K562 (cell line): Measurements from ENCODE around the gene VWA1. TPM values are rescaled to one million over a fixed set of nuclear protein-coding genes. Genes with fewer than 3 reads are reported as not detected.

Experiments used
- ATF4 ChIP-seq: fragments of 450-650 bp; formaldehyde crosslinking; IDR thresholded peaks from 2 replicates; pipeline ENCODE4 v1.4.0; 2022; ENCODE audit warnings: mild to moderate bottlenecking, moderate library complexity
- CBFB ChIP-seq: sonication (generic); formaldehyde crosslinking; IDR thresholded peaks from 2 replicates; pipeline ENCODE4 v1.4.0; 2020; ENCODE audit warnings: mild to moderate bottlenecking, missing genetic modification reagents
- CREM ChIP-seq: IDR thresholded peaks from 2 replicates; pipeline ENCODE4 v1.6.1; 2014; ENCODE audit warnings: antibody characterized with exemption, low read depth
- CXXC5 ChIP-seq: fragments of 250-450 bp; sonication (Bioruptor Pico); IDR thresholded peaks from 2 replicates; pipeline ENCODE4 v1.8.0; 2022; ENCODE audit warnings: inconsistent platforms, mild to moderate bottlenecking, moderate library complexity
- E2F1 ChIP-seq: sonication (generic); formaldehyde crosslinking; IDR thresholded peaks from 2 replicates; pipeline ENCODE4 v1.8.1; 2023; ENCODE audit warnings: mild to moderate bottlenecking, missing genetic modification reagents, moderate library complexity
- GMEB1 ChIP-seq: fragments of 250-450 bp; sonication (Bioruptor Pico); IDR thresholded peaks from 2 replicates; pipeline ENCODE4 v1.4.0; 2020; ENCODE audit warnings: mild to moderate bottlenecking
- HDAC1 ChIP-seq, 2 experiments: fragments of 450-650 bp; IDR thresholded peaks; 2 replicates each; pipeline ENCODE4 v1.6.1; 2016 to 2017; ENCODE audit warnings: inconsistent platforms in 1 of 2, mild to moderate bottlenecking in 1 of 2, moderate library complexity in 1 of 2
- KLF1 ChIP-seq: fragments of 450-650 bp; IDR thresholded peaks from 2 replicates; pipeline ENCODE4 v1.6.1; 2016; ENCODE audit warnings: missing genetic modification characterization, missing compliant biosample characterization
- NR1H2 ChIP-seq: sonication (generic); formaldehyde crosslinking; IDR thresholded peaks from 2 replicates; pipeline ENCODE4 v1.4.0; 2020; ENCODE audit warnings: mild to moderate bottlenecking, missing genetic modification reagents
- RBBP5 ChIP-seq: fragments of 200-600 bp; sonication (generic); IDR thresholded peaks from 2 replicates; pipeline ENCODE4 v1.6.1; 2012; ENCODE audit warnings: borderline replicate concordance, mild to moderate bottlenecking, low read length, control low read depth, inconsistent platforms; ENCODE audit not compliant: insufficient read depth, poor library complexity, severe bottlenecking
- XRCC5 ChIP-seq: fragments of 200-400 bp; formaldehyde crosslinking; IDR thresholded peaks from 2 replicates; pipeline ENCODE4 v1.6.1; 2017; ENCODE audit warnings: low read depth, mild to moderate bottlenecking, low read length
- ZNF318 ChIP-seq, 2 experiments: fragments of 450-650 bp; IDR thresholded peaks; 2 replicates each; pipeline ENCODE4 v1.6.1; 2016; ENCODE audit warnings: mild to moderate bottlenecking in 2 of 2, borderline replicate concordance in 1 of 2, low read depth in 1 of 2, moderate library complexity in 1 of 2
- ZNF384 ChIP-seq: IDR thresholded peaks from 2 replicates; pipeline ENCODE4 v1.6.1; 2012; ENCODE audit warnings: low read depth, low read length, improper control_type of control experiment
- polyA plus RNA-seq, 8 experiments: library from polyadenylated mRNA; depleted of rRNA in 4 of 8; stranded (reverse) in 5 of 8; unstranded in 3 of 8; fragments of >200 nt; fragmentation: Nextera tagmentation in 2 of 8; fragmentation: Illumina TruSeq in 1 of 8; extraction: Ambion mirVana in 2 of 8; extraction: Trizol in 1 of 8; gene quantifications; 2 replicates each; pipeline versions ENCODE4 v1.2.1 to v1.2.3, GENCODE V29; 2011 to 2014; ENCODE audit warnings: inconsistent platforms in 1 of 8, missing spikeins in 1 of 8
- total RNA-seq, 7 experiments: library from RNA; depleted of rRNA in 6 of 7; stranded (reverse); fragments of >200 nt in 6 of 7; fragmentation: Illumina TruSeq in 2 of 7; extraction: Trizol in 2 of 7; gene quantifications; 2 replicates each; pipeline versions ENCODE4 v1.2.1 to v1.2.3, GENCODE V29; 2011 to 2021; ENCODE audit warnings: low replicate concordance in 1 of 7

VWA1 gene
- total and polyA plus RNA-seq, 9 of the 15 experiments (the other 6 are each of a cell fraction or from before 2014, with no cell fraction given), result 0.01 to 6.4 (median 0.85) TPM

GRCh38 chr1:1435106-1435903 lies at the start of gene VWA1 (continued):
- TF ChIP-seq HDAC1 (IDR thresholded peaks at IDR 0.05), result peak in 1 of 2 experiments; percentile 77; a peak in 1 of 4 replicates
- peak; percentile 59 for TF ChIP-seq CREM
- peak; percentile 36 for TF ChIP-seq RBBP5
- peak; percentile 82; the same call in 1 of the 2 replicates for TF ChIP-seq CBFB (CRISPR knock-in tag)
- peak; percentile 78; the same call in 1 of the 2 replicates for TF ChIP-seq KLF1 (tag)
- peak; percentile 85 for TF ChIP-seq CXXC5 (CRISPR knock-in tag)
- peak; percentile 36; the same call in 1 of the 2 replicates for TF ChIP-seq E2F1 (CRISPR knock-in tag)
- TF ChIP-seq GMEB1 (CRISPR knock-in tag), result no peak; the same call in 1 of the 2 replicates
- 0 out of 2 replicates have a peak, but pooled peaks have one; percentile 19 for TF ChIP-seq ATF4 (CRISPR knock-in tag)
- TF ChIP-seq ZNF384, result no peak
- no peak; the same call in 1 of the 2 replicates for TF ChIP-seq XRCC5
- no peak for TF ChIP-seq ZNF318 (IDR thresholded peaks at IDR 0.05; ENCODE audit: borderline replicate concordance in 1 of 2, low read depth in 1 of 2)
- TF ChIP-seq NR1H2 (CRISPR knock-in tag), result no peak
